ENCODE measurements around the gene GDF7.

Gene GDF7

GRCh38 chr2:20624156-20624883 lies 42.6 kb upstream of the GDF7 start:
- DNase-seq (ENCODE audit: low read depth) = no peak
- TF ChIP-seq CTCF (IDR thresholded peaks at IDR 0.05; ENCODE audit: low read depth, low read length, missing control alignments) = no peak
- H3K4me3 ChIP-seq (ENCODE audit: low read depth, low read length) = no peak overlapping the region

GRCh38 chr2:20624884-20625485 lies 42.0 kb upstream of the GDF7 start:
- no peak overlapping the region for H3K4me3 ChIP-seq (ENCODE audit: low read depth, low read length)
- TF ChIP-seq CTCF (IDR thresholded peaks at IDR 0.05; ENCODE audit: low read depth, low read length, missing control alignments) = no peak

GRCh38 chr2:20625491-20626391 lies 41.2 kb upstream of the GDF7 start:
- H3K4me3 ChIP-seq (ENCODE audit: low read depth, low read length) = no peak overlapping the region
- no peak for TF ChIP-seq CTCF (IDR thresholded peaks at IDR 0.05; ENCODE audit: low read depth, low read length, missing control alignments)
- no peak for DNase-seq (ENCODE audit: low read depth)

More at GRCh38 chr2:20624884-20625485, 42.0 kb upstream of the GDF7 start:
- no peak for DNase-seq (ENCODE audit: low read depth)

- no peak for DNase-seq (ENCODE audit: low read depth)
- no peak for TF ChIP-seq CTCF (IDR thresholded peaks at IDR 0.05; ENCODE audit: low read depth, low read length, missing control alignments)
- no peak overlapping the region for H3K4me3 ChIP-seq (ENCODE audit: low read depth, low read length)
Observed at GRCh38 chr2:20626392-20626697, 40.6 kb upstream of the GDF7 start.

GRCh38 chr2:20626698-20627513 lies 40.0 kb upstream of the GDF7 start:
- TF ChIP-seq CTCF (IDR thresholded peaks at IDR 0.05; ENCODE audit: low read depth, low read length, missing control alignments) = no peak
- DNase-seq (ENCODE audit: low read depth) = no peak
- no peak overlapping the region for H3K4me3 ChIP-seq (ENCODE audit: low read depth, low read length)

- no peak overlapping the region for H3K4me3 ChIP-seq (ENCODE audit: low read depth, low read length)
- no peak for TF ChIP-seq CTCF (IDR thresholded peaks at IDR 0.05; ENCODE audit: low read depth, low read length, missing control alignments)
- DNase-seq (ENCODE audit: low read depth) = no peak
Observed at GRCh38 chr2:20627712-20628380, 39.1 kb upstream of the GDF7 start.

Measured in GM12864 (cell line).